ENCODE measurements around the gene ANKRD50.

Gene ANKRD50

DNA sequence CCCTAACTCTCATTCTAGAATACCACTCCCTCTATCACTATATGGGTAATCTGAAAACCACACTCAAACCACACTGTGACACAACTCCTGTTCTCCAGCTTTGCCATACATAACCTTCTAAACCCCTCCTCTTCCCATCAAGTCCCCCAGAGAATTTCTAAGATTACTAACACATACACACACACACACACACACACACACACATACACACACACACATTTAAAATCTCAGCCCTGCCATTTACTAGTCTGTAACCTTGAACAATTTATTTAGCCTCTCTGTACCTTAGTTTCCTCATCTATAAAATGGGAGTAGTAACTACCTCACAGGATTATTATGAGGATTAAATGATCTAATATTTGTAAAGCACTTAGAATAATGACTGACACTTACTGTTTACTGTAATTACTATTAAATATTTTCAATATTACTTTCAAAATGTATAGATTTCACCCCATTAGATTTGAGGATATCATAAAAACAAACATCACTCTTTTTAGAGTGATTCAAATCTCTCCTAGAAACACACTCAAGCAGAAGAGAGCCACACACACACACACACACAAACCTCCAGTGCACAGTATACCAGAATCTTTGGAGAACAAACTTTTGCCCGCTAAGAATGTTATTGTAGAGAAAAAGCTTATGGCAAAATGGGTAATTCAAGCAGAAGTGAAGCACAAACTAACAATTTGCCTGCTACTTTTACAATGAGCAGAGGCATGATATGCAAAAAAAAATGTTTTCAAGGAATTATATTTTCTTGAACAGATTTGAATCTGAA is 3.8 kb downstream of the ANKRD50 start:
- DNase-seq = no peak

DNA sequence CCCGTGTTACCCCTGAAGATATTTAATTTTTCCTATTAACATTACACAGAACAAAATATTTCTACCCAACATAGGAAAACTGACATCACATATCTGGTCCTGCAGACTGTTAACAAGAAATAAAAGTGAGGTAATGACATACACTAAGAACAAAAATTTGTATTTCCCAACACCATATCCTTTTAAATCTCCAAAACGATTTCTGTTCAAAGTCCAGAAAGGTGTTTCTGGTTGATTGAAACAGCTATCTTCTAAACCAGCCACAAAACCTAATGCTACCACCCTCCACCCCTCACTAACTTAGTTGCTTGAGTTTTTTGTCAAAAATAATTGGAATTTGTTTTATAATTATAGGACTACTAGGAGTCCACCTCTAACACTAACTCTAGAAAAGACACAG is 7.1 kb downstream of the ANKRD50 start:
- DNase-seq = no peak

DNA sequence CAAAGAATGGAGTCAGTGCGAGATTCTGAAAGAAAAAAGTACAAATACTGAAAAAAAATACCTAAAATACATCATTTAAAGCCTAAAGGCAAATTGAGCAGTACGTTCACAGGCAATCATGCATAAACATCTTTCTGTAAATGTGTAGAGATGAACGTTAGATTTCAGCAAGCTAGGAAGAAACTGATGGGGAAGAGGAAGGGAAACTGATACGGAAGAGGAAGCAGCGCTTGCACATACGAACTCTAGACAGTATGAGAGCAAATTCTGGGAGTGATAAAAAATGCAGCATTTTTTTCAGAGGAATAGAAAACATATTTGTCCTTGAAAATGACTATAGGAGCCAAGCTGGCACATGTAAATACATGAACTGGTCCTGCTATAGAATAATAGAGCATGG is 9.4 kb downstream of the ANKRD50 start:
- no peak for DNase-seq

DNA sequence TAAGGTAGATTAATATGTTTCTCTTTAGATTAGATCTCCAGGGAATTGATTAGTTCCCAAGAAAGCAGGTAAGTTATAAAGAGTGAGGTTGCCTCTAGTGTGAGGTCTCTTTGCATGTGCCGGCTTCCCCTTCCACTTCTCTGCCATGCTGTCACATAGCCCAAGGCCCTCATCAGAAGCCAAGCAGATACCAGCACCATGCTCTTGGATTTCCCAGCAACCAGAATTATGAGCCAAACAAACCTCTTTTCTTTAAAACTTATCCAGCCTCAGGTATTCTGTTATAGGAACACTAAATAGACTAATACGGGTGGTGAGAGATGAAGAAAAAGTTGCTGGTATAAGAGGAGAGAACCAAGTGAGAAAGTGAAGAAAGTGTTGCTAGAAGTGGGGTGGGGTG is 15.1 kb downstream of the ANKRD50 start:
- DNase-seq = no peak

DNA sequence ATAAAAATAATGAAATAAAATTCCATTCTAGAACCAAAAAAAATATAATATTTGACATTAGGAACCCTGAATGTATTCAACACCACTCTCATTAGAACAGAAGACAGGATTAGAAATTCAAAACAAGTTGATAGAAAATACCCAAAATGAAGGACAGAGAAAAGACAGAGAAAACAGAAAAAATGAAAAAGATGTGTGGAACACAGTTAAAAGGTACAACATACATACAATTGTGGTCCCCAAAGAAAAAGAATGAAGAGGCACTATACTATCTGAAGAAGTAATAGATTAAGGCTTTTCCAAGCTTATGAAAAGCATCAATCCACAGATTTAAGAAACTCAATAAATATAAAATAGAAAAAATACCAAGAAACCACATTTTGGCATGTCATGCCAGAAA is 16.4 kb downstream of the ANKRD50 start:
- no peak for DNase-seq

DNA sequence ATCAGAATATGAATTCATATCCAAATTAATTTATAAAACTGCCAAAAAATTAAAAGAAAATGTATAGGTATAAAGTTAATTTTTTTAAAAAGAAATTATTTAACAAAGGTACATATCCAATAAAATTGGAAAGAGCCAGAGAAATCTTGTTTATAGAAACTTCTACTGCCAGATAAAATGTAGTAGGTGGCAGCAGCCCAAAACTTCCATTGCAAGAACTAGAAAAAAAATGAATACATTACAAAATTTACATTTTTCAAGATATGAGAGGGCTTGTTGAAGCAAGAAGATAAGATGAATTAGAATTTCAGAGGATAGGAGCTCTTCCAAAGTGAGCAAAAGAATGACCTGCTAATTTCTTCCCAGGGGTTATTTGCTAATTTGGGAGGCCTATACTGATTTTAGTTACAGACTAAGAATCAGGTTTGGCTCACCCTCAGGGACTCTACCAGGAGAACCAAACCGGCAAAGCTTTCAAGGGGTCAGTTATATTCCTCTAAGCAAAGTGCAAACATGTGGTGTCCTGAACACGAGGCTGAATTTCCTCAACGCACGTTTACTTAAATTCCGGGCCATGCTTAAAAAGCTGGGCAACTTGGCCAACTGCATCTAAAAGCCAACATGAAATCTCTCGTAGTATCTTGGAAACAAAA is 17.5 kb downstream of the ANKRD50 start:
- no peak for DNase-seq

DNA sequence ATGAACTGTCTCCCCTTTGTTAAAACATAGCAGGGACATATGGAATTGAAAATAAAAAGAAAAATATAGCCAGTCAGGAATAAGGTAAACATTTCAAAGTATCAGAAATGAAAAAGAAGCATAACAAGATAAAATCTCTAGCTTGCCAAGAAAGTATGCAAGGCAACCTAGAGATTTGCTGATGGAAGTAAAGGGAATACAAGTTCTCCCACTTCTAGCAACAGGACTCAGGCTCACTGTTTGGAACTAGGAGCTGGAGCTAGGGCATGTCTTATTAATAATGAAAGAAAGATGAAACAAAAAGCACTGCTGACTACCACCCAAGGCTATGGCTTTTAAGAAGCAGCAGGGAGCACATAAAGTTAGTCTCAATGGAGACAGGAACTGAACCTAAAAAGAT is 18.2 kb downstream of the ANKRD50 start:
- DNase-seq = no peak

DNA sequence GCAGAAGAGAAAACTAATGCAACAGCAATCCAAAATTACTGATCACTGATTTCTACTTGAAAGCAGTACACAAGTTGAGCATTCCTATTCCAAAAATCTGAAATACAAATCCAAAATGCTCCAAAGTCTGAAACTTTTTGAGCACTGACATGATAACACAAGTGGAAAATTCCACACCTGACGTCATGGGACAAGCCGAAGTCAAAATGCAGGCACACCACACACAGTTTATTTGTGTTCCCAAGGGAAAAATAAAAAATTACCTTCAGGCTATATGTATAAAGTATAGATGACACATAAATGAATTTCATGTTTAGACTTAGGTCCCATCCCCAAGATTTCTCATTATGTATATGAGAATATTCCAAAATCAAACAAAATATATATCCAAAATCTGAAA is 20.7 kb downstream of the ANKRD50 start:
- no peak for DNase-seq

DNA sequence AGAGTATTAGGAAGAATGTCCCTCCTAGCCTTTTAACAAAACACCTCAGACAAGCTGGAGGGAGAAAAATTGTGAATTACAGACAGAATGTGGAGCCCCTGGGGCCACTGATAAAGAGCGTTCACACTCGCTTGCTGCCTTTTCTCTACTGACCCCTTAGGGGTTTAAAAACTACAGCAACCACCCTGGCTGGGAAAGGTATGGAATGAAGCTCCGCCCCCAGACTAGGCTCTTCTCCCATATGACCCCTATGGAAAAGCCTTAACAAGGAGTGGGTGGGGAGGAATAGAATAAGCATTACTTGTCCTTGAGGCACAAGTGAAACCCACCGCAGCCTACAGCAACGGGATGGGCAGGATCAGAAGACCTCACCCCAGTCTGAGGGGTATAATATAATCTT is 26.3 kb downstream of the ANKRD50 start:
- DNase-seq = no peak

DNA sequence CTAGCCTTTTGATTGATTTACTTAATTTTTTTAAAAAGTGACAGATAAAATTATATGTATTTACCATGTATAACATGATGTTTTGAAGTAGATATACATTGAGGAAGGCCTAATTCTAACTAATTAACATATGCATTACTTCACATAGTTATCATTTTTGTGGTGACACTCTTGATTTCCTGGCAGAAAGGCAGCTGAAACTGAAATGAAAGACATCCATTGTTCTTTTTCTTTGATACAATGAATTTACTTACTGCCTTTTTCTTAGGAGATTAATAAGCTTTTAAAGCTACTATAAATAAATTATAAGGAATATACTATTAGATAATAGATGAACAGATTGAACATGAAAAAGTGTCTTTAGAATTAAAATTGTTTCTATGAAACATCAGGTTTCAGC is 26.7 kb downstream of the ANKRD50 start:
- DNase-seq = no peak

DNA sequence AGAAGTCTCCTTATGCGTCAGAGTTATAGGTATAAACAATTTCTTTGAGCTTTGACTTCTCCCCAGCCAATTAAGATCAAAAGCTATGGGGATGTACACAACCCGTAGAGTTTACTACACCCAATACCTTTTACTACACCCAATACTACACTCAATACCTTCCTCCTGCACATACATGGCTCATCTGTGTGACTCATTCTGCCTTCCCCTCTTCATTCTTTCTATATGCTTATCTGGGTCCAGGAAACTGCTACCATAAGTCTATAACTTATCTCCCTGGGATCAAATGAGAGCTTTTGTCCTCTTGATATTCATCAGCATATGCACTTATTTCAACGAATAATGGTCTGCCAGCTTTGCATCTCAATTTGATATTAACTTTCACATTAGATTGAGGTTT is 28.2 kb downstream of the ANKRD50 start:
- no peak for DNase-seq

DNA sequence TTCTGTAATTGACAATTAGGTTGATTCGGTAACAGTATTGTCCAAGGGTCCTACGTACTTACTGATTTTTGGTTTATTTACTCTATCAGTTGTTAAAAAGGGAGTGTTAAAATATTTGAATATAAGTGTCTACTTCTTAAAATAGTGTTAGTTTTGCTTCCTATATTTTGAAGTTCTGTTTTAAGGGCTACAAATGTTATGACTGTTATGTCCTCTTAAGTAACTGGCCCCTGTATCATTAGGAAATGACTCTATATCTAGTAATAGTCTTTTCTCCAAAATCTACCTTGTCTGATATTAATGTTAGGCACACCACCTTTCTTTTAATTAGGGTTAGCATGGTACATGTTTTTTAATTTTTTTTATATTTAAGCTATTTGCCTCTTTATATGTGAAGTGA is 30.1 kb downstream of the ANKRD50 start:
- DNase-seq = no peak

DNA sequence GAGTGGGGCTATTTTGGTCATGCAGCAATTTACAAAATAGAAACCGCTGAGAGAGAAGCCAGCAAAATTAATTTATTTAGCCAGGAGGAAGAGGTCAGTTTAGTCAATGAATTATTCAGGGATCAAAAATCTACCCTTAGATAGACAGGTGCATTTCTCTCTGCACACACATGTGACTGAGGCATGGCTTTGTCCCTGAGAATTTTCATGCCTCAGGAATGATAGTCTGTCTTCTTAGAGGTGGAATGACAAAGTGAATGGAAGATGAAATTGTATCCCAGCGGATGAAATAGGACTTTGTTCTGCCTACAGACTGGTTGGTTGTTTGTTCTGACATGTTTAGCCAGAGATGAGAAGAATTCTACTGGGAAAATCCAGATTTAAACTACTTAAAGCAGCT is 46.0 kb downstream of the ANKRD50 start:
- DNase-seq = no peak

DNA sequence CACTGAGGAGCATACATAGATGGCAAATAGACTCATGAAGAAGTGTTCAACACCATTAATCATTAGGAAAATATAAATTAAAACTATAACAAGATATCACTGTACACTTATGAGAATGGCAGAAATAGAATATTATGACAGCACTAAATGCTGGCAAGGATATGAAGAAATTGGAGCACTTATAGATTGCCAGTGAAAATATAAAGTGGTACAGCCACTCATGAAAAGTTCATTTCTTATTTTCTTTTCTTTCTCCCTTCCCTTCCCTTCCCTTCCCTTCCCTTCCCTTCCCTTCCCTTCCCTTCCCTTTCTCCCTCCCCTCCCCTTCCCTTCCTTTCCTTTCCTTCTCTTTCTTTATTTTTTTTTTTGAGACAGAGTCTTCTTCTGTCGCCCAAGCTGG is 53.7 kb downstream of the ANKRD50 start:
- DNase-seq = no peak

DNA sequence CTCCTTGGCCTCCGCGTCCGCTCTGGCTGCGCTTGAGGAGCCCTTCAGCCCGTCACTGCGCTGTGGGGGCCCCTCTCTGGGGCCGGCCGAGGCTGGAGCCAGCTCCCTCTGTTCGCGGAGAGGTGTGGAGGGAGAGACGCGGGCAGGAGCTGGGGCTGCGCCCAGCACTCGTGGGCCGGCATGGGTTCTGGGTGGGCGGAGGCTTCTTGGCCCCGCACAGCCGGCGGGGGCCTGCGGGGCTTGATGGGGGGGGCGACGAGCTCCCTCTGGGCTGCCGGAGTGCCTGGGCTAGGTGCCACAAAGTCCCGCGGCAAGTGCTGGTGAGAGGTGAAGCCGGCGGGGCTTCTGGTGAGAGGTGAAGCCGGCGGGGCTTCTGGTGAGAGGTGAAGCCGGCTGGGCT is 61.9 kb downstream of the ANKRD50 start:
- no peak for DNase-seq

DNA sequence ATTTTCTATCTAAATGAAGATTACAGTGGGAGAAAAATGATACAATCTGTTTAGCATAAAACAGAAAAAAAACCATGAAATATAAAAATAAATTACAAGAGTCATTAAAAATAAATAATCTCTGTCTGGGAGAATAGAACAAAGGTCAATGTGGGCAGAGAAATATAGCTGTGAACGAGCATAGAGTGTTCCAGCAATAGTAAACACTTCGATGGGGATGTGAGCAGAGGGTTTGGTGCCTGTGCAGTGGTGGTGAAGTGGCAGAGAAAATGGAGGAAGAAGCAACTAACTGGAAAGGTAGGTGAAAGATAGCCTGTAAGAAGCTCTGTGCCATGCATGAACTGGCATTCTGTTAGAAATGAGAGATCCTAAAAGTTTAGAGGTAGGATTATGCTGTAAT is 64.9 kb downstream of the ANKRD50 start:
- no peak for DNase-seq

DNA sequence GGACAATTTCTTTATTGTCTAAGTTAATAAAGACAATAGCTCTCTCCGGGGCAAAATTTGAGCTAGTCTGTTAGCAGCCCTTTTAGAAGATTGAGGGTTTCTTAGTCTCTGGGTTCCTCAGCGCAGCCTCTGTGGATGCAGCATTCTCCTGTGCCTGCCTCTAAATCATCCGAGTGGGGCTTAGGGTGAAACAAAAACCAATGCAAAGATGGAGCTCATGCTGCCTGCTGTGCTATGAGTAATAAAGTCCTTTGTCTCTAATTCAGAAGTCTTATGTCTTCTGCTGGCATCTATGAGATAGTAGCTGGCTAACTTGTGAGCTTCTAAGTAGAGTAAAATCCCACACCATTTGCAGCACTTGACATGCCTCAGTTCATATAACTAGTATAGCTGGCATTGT is 67.9 kb downstream of the ANKRD50 start:
- DNase-seq = no peak

DNA sequence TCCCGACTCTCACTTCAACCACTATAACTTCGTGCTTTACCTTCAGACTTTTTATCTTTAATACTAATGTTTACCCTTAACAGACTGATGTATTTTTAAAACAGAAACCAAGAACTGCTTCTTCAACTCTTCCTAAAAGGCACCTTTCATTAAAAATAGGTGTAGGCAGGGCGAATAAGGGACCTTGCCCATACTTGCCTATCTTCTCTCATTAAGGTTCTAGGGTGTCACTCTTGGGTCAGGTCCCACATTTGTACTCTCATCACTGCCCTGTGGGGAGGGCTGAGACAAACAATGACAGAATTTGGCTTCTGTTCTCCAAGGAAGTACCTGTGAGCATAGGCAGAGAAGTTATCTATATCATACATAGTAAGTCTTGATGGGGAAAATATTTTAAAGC is 69.7 kb downstream of the ANKRD50 start:
- DNase-seq = no peak

DNA sequence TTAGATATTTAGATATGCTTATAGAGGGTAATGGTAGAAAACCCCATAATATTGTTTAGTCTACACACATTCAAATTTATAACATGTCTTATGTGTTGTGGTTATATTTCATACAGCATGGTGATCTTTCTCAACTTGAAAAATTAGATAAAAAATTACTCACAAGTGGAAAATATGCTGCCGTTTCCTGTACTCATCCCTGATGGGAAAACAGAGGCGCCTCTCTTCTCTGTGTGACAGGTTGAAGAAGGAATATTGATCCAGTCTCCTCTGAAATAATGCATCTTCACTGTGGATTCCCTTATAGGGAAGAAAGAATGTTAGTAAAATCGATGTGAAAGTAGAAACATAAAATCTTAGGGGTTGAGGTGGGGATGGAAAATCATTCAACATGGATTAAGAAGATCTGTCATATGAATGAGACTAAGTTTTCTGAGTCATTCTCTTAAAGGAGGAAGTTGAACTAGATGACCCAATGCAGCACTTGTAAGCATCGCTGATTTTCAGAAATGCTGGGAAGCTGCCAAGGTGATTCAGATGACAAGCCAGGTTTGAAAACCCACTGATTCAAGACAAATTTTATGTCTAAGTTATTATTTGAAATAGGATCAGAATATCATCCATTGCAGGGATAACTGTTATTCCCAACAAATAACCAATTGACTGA is 70.7 kb downstream of the ANKRD50 start:
- no peak for DNase-seq

DNA sequence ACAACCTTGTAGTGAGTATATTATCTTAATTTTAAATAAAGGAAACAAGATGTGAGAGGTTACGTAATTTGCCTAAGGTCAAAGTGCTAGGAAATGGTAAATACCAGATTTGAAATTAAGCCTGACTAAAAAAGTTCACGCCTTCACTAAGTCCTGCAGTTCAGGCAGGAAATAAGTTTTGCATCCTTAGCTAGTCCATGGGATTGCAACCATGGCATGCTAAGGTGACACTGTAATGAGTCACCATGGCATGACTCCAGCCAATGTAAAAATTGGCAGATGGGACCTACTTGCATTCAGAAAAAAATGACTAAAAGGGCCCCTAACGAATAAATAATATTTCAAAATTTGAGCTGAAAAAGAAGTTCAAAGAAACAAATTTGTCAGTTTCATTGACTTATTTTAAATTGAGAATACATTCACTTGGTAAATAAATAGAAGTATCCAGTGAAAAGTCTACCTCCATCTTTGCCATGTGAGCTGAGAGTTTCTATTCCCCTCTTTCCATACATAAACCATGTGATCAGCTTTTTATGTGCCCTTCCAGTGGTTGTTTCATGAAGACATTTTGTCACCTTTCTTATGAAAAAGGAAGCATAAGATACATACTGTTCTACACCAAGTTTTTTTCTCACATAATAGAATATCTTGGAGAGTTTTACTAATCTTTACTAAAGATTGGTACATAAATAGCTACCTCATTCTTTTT is 72.4 kb downstream of the ANKRD50 start:
- DNase-seq = no peak

DNA sequence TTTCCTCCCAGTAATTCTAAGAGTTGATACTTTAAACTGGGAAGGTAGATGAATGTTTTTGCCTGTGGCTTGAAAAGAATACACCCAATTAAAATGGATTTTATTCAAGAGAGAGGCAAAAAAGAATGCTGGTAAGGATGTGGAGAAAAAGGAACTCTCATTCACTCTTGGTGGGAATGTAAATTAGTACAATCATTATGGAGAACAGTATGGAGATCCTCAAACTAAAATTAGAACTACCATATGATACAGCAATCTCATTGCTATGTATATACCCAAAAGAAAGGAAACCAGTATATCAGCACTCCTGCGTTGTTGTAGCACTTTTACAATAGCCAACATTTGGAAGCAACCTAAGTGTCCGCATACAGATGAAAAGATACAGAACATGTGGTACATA is 75.2 kb downstream of the ANKRD50 start:
- DNase-seq = no peak

DNA sequence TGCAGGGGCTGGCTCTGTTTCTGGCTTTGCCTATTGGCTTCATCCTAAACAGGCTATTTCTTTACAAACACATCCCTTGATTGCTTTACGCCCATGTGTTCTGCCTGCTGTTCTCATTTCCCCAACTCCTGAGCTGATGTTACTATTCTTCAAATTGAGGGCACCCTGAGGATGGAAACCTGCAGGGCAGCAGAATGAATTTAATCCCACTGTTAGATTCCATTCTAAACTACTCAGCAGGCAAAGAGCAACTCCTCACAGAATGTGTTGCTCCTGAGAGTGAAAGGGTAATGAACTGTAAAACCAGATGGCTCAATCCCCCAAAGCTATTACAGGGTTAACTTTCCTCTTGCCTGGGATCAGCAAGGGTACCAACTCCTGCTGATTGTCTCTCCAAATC is 75.7 kb downstream of the ANKRD50 start:
- DNase-seq = no peak

DNA sequence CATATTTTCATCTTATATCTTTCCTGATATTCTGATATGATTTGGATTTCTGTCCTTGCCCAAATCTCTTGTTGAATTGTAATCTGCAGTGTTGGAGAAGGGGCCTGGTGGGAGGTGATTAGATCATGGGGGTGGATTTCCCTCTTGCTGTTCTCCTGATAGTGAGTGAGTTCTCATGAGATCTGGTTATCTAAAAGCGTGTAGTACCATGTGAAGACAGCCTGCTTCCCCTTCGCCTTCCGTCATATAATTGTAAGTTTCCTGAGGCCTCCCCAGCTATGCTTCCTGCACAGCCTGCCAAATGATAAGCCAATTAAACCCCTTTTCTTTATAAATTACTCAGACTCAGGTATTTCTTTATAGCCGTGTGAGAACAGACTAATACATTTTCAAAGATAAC is 77.2 kb downstream of the ANKRD50 start:
- DNase-seq = no peak
